HG02763 (cell line): ENCODE data around the gene CNTN5.
"Not testable (repeated sequence)": the region's sequence is repeated elsewhere in the genome, so short reads cannot be mapped to it uniquely, and the experiment has no call there.

ENCODE experiments used
- ATAC-seq: cut with Tn5 transposase; IDR thresholded peaks from one replicate; pipeline ENCODE4 v1.9.1; 2021; ENCODE audit warnings: mild to moderate bottlenecking, moderate library complexity; ENCODE audit not compliant: unreplicated experiment

Gene CNTN5

DNA sequence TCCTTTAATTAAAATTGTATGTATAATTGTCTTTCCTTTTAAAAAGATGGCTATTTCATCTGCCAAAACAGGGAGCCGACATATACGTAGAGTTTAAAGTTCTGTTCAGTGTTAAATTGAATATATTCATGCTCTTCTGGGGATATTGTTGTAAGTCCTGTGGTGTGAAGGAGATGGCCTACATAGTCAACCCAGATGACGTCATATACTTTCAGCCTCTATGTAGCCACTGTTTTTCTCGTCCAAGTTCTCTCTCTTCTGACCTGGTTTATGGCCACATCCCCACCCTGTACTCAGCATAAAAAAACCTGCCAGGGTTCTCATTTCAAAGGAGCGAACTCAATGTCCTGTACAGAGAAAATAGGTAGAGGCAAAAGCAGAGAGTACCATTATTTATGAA is 1156.9 kb downstream of the CNTN5 start:
- ATAC-seq, result no peak

DNA sequence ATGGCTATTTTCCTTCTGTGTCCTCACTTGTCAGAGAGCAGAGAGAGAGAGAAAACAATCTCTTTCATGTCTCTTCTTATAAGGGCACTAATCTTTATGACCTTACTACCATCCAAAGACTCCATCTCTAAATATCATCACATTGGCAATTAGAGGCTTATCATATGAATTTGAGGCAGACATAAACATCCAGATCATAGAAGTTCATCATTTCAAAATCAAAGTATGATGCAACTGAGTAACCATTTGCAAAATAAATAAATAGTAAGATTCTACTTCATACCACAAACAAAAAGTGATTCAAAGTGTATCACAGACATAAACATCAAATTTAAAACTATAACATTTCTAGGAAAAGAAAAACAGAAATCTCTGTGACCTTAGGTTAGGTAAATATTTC is 1161.6 kb downstream of the CNTN5 start:
- no peak for ATAC-seq

DNA sequence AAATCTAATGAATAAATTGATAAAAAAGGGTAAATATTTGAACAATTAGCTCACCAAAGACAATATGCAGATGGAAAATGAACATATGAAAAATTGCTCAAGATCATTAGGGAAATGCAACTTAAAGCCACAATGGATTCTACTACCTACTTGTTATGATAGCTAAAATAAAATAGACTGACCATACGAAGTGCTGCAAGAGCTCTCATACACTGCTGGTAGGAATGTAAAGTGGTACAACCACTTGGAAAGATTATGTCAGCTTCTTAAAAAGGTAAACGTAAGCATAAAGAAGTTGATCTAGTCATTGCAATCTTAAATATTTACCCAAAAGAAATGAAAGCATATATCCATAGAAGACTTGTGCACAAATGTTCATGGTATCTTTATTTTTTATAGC is 1162.2 kb downstream of the CNTN5 start:
- ATAC-seq, result no peak

DNA sequence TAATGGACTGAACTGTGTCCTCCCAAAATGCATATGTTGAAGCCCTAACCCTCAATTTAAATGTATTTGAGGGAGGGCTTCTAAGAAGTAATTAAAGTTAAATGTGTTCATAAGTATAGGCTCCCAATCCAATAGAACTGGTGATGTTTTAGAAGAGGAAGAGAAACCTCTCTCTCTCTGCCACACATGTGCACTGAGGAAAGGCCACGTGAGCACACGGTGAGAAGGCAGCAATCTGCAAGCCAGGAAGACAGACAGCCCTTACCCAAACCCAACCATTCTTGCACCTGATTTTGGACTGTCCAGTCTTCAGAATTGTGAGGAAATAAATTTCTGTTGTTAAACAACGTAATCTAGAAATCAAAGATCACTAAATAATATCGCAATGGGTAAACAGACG is 1164.8 kb downstream of the CNTN5 start:
- ATAC-seq, result no peak

DNA sequence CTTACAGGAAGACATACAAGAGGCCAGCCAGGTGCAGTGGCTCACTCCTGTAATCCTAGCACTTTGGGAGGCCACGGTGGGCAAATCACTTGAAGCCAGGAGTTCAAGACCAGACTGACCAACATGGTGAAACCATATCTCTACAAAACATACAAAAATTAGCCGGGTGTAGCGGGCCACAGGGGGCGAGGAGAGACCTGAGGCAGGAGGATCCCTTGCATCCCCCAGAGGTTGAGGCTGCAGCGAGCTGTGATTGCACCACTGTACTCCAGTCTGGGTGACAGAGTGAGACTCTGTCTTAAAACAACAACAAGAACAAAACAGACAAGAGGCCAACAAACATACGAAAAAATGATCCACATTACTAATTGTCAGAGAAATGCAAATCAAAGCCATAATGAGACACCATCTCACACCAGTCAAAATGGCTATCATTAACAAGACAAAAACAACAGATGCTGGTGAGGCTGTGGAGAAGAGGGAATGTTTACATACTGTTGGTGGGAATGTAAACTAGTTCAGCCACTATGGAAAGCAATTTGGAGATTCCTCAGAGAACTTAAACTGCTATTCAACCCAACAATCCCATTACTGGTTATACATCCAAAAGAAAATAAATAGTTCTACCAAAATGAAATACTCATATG is 1167.5 kb downstream of the CNTN5 start:
- no peak for ATAC-seq

DNA sequence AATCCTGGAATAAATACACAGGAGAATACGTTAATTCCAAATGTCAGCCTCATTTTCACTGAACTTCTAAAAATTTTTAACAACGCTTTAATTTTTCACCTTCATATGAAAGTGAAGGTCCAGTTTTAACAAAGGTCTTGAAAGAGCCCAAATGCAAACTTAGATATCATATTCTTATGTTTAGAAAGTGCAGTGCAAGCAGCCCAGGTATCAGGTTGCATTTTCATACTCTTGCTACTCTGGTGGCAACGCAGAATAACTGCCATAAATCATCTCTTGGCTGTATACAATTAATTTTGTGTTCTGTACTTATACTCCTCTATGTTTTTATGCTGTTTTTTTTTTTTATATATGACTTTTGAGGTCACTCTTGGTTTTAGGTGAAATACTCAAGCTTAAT is 1169.6 kb downstream of the CNTN5 start:
- no peak for ATAC-seq

DNA sequence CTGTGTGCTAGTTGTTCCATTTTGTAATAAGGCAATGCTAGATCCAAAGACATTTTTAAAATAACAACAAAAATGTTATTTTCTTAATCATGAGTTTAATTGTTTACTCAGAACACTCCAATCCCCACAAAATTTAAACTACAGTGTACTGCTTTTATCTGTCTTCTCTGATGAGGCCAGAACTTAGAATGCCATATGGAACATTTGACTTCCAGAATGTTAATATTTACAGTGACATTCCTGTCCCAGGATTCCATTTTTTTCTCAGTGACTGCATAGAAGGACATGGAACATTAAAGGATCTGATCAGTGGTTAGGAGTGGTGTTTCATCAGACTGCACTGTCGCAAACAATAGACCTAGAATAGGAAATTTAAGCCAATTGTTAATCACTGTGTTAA is 1171.4 kb downstream of the CNTN5 start:
- no peak for ATAC-seq

DNA sequence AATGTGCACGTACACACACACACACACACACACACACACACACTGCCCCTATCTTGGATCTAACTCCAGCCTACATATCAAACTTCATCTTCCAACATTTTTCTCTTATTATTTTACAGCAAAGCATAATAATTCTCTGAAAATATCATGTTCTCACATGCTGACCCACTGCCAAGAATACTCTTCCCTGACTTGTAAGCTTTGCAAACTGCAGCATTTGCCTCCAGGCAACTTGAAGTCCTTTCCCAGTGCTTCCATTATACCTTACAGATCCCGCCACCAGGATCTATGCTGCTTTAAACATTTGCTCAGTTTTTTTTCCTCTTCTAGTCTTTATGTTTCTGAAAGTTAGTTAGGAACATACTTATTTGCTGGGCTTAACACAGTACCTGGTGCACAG is 1183.0 kb downstream of the CNTN5 start:
- ATAC-seq, result no peak

DNA sequence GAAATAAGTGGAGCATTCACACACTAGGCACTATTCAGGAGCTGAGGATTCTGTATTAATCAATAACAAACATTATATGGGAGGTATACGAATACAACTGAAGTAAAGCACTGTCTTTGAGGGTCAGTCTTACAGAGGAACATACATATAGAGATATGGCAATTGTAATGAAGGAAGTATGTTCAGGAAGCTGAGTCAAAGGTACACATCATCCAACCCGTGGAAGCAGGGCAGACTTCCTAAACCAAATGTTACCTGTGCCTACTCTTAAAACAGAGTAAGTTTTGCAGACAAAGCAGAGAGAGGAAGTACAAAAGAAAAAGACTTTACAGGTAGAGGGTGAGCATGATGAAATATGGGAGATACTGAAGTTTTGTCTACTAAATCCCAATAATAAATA is 1185.2 kb downstream of the CNTN5 start:
- ATAC-seq, result no peak

DNA sequence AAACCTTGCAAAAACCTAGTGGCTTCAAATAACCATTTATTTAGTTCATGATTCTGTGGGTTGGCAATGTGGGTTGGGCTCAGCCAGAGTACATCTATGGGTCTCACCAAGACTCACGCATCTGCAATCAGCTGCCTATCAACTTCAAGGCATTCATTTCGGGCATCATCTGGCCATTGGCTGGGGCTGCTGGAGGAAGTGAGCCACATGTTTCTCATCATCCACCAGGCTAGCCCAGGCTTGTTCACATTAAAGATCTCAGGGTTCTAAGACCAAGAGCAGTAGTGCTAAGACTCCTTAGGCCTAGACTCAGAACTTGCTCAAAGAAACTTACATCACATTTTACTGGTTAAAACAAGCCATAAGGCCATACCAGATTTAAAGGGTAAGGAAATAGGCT is 1187.5 kb downstream of the CNTN5 start:
- ATAC-seq, result no peak

DNA sequence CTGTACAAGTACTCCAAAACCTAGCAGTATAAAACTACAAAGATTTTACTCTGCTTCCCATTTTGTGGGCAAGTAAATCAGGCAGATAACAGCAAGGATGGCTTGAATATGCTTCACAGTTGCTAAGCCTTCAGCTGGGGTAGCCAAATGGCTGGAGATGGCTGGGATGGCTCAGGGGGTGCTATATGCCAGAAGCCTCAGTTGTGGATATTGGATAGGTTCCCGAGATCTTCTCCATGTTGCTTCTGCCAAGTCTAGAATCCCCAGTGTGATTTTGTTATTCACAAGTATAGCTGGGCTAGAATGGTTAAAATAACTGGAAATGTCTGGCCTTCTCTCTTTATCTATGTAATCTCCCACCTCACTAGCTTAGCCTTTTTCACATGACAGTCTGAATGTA is 1194.0 kb downstream of the CNTN5 start:
- ATAC-seq, result no peak

DNA sequence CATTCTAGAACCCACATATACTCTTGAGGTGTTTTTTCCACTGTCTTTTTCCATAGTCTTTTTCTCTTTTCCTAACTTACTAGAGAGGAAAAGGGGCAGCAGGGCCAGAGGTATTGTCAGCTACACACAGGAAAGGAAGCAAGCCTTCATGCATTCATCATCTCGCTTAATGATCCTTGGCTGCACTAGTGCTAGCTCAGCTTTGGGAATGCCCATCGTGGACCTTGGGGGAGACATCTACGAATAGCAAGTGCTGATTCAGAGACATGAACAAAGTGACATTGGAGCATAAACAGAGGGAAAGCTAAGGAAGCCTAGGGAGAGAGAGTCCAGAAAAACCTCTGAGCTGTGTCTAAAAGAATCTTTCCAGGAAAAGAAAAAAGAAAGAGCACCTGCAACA is 1200.1 kb downstream of the CNTN5 start:
- no peak for ATAC-seq

DNA sequence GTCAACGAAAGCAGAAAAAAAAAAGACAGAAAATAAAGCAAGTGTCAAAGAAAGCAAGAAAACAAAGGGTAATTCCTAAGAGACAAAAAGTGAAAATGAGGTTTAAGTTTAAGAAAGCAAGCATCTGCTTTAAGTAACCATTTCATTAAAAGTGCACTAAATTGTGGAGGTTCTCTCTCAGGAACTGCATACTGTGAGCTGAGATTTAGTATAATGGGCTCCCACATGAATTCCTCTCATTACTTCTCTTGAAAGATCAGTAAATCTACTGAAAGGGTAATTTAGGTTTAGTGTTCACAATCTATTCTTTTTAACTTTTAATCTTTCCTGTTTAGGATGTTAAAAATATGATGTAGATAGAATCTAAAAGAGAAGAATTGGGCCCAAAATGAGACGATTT is 1201.0 kb downstream of the CNTN5 start:
- no peak for ATAC-seq

DNA sequence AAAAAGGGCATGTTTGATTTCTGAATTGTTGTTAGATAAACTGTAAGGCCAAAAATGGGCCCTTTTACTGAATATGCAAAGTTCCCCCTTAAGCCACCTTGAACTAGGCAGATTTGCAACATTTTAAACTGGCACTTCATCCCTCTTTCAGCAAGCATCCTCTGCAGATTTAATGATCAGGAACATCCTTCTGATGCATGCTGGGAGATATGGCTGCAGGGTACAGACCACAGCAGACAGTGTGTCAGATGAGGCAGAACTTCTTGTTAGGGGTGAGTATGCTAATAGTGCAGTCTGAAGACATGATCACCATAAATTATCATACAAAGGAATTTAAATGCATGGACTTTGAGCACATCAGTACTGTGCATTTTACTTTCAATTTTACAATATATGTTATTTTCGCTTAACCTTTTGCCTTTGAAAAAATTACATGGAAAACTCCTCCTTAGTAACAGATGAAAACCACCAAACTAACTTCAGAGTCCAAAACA is 1203.8 kb downstream of the CNTN5 start:
- ATAC-seq, result no peak

DNA sequence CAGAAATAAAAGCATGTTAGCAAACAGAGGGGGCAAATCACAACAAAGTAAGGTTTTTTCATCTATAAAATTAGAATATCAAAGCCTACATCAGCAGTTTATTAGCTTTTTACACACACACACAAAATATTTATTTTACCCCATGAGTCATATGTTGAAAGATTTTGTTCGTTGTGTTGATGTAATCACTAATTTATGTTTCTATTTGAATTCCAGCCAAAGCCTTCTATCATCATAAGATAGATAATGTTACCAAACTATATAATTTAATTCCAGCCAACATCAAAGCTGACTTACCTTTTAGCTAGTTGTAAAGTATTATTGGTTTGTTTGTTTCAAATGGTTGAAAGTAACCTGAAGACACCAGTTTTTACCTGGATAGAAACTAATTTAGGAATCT is 1208.3 kb downstream of the CNTN5 start:
- ATAC-seq, result no peak

DNA sequence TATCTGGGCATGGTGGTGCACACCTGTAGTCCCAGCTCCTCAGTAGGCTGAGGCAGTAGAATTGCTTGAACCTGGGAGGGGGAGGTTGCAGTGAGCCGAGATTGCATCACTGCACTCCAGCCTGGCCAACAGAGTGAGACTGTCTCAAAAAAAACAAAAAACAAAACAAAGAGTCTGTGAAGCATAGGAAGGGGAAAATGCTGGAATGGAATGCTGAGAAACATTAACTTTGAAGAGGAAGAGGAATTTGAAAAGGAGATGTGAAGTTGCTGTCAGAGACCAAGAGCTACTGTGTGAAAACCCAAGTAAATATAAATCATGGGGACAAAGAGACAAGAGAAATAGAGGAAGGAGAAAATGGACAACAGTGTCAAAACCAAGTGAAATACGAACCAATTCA is 1211.3 kb downstream of the CNTN5 start:
- ATAC-seq, result no peak

DNA sequence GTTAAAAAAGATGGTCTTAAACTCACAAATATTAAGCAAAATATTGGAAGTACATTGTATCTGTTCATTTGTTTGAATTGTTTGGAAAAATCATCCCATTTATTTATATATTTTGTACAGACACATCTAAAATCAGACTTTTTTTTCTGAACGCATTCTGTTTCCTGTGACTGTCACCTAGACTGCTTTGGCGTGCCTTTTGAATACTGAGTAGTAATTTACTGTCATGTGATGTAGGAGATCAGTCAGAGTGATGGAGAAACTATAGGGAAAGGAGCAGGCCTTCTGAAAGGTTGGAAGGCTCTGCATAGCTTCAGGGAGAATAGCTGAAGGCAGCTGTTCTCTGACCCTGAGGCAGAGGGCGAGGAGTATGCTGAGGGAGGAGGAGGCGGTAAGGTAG is 1214.3 kb downstream of the CNTN5 start:
- ATAC-seq, result no peak

DNA sequence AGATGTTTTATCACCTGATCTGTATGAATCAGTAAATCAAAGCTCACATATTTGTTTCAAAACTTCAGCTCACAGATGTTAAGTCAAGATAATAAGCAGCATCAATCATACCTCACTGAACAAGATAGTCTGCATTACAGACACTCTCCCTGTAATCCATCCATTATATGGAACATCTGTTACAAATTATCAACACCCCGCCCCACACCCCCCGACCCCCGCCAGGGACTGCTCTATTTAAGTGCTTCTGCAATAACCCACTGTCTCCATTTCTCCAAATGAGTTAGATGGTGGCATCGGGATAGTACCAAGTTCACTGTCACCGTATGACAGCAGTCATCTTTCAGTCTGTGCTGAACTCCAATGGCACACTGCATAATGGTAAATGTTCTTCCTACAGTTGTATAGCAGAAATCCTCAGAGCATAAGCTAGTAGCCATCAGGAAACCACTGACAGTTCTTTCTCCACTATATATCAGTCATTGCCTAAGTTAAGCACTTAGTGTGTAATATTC is 1219.3 kb downstream of the CNTN5 start:
- no peak for ATAC-seq

DNA sequence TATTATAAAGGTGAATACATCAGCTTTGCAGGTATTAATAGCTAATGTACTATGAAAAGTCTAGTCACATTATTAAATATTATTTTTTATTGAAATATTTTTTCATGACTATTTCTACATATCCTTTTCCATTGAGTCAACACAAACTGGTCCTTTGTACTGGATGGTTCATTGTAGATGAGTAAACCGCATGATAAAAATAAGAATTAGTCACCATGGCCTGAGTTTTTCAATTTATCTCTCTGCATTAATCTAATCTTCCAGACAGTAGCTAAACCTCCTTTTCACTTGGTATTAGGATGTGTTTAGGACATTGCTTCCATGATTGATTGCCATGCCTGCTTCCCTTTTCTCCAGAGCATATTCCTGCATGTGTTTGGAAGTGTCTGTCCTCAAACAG is 1227.0 kb downstream of the CNTN5 start:
- ATAC-seq, result no peak

DNA sequence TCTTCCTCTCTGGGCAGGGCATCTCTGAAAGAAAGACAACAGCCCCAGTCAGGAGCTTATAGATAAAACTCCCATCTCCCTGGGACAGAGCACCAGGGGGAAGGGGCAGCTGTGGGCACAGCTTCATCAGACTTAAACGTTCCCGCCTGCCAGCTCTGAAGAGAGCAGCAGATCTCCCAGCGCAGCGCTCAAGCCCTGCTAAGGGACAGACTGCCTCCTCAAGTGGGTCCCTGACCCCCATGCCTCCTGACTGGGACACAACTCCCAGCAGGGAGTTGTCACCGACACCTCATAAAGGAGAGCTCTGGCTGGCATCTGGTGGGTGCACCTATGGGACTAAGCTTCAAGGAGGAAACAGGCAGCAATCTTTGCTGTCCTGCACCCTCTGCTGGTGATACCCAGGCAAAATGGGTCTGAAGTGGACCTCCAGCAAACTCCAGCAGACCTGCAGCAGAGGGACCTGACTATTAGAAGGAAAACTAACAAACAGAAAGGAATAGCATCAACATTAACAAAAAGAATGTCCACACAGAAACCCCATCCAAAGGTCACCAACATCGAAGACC is 1236.6 kb downstream of the CNTN5 start:
- ATAC-seq, result not testable (repeated sequence)

DNA sequence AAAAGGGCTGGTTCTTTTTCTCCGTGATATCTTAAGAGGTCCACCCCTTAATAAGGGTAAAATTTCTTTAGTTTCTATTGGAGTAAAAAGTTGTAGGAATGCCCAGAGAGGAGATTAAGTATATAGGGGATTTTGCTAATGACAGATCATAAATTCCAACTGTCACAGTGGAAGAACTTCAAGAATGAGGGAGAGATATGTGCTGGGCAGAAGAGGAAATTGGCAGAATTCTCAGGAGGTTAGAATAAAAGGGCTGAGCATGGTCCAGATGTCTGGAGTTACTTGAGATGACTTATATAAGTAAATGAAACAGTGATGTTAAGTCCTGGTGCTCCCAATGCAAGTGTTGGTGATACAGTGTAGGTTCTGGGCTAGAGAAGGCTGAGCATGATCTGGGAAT is 1248.8 kb downstream of the CNTN5 start:
- no peak for ATAC-seq

DNA sequence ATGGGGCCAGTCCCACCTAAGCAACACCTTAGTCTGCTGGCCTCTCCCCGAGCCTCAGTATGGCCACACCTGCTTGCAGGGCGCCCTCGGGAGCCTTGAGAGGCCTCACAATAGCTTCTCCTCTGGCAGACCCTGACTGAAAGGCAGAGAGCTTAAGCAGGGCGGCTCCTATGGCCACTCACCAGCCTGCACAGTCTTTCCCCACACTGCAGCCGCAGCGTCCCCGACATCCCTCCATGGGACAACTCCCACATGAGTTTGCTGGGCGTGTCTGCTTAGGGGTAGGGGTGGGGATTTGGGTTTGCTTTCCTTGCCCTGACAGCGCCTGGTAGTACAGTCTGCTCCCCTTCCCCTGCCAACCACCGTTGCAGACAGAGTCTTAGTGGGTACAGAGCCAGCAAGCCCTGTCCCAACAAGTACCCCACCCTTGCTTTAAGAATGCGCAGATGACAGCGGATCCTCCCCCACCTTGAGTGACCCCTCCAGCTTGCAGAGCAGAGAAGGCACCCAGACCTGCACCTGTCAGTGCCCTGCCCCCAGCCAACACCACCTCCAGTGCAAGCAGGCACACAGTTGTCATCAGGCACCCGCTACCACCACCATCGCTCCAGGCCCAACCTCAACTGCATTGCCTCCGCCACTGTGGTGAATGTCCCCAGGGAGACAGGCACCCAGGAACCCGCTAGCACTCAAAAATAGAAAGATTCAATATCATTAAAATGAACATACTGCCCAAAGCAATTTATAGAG is 1252.5 kb downstream of the CNTN5 start:
- ATAC-seq, result no peak
